DOHH2 (cell line): Measurements from ENCODE around the gene ERI3.

Source experiments
- CTCF ChIP-seq: fragments of 200-600 bp; sonication (generic); IDR thresholded peaks from one replicate; pipeline ENCODE4 v1.5.1; 2014; ENCODE audit warnings: antibody characterized with exemption, mild to moderate bottlenecking, low read depth, low read length; ENCODE audit not compliant: poor library complexity, severe bottlenecking
- EZH2phosphoT487 ChIP-seq: fragments of 200-600 bp; sonication (generic); IDR thresholded peaks from 2 replicates; pipeline ENCODE4 v1.6.1; 2017; ENCODE audit warnings: borderline replicate concordance, mild to moderate bottlenecking, antibody characterized with exemption, low read length, moderate library complexity, mixed read lengths

GRCh38 chr1:44366371-44366975, 11.4 kb upstream of the ERI3 start:
- no peak for TF ChIP-seq CTCF
- TF ChIP-seq EZH2phosphoT487 = no peak
